HG02763 (cell line): ENCODE results near the gene NCOA1.
"Not testable (repeated sequence)": the region's sequence is repeated elsewhere in the genome, so short reads cannot be mapped to it uniquely, and the experiment has no call there.

Experiments
- ATAC-seq: cut with Tn5 transposase; IDR thresholded peaks from one replicate; pipeline ENCODE4 v1.9.1; 2021; ENCODE audit warnings: mild to moderate bottlenecking, moderate library complexity; ENCODE audit not compliant: unreplicated experiment

The NCOA1 gene

DNA sequence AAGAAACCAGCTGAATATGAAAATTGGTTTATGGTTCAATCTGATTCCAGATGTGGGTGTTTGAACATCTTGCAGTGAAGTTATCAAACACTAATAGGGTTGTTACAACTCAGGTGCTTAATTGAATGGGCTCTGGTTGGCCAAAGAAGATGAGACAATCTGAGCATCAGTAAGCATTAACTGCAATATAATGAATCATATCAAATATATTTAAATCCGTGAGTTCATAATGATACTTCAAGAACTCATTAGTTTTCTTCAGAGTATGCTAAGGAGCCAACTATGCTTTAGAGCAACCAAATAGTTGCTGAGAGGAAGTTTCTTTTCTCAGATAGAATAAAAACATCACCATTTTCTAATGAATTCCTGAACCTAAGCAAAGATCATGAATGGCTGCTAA, 79.2 kb downstream of the NCOA1 start:
- no peak for ATAC-seq

DNA sequence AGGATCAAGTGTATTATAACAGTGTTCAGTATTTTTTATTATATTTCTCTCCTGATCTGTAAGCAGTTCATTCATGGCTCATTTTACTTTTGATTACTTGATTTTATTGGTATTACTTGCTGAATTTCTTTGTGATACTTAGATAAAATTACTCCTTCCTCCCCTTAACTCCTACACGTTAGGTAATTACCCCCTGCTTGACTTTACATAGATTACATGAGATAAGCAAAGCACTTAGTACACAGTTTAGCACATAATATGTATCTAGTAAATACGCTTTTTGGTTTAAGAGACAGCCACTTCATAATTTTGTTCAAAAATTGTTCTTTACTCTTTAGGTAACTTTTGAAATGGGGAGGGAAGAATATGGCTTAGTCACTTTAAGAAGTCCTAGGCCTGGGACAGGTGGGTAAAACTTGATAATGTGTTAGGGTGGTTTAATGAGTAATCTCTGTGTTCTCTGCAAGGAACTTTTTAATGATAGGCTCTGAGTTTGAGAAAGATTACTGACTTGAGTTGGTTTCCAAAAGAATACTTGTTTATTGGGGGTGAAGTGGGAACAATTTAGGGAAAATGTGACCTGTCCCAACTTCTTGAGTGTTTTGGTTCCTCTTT, 80.9 kb downstream of the NCOA1 start:
- no peak for ATAC-seq

DNA sequence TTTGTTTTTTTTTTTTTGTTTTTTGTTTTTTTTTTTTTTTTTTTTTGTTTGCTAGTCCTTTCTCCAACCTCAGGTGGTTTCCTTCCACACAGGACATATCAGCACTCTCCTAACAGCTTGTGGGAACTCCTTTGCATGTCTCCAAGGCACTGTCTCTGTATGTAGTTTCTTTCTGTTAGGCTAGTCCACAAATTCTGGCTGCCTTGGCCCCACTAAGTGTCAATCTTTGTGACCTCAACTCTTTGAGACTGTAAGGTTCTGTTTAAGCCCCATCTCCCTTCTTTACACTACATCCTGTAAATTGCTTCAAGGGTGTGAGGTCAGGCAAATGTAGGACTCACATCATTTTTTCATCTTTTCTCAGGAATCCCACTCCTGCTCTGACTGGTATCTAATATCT, 85.1 kb downstream of the NCOA1 start:
- ATAC-seq, result no peak

DNA sequence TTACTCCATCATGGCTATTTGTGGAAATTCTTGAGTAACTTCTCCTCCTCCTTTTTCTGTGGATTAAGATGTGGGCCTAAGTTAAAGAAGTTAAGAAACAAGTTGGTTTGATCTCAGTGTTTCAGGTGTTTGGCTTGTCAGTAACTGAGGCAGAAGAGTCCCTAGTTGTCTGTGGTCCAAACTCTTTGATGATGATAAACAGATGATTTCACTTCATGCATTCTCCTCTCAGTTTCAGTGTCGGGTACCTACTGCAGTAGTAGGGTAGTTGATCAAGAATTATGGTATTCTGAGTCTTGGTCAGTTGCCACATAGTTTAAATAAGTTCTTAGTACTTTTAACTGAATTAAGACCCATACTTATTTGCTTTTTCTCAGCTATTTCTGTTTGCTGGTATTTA, 85.6 kb downstream of the NCOA1 start:
- ATAC-seq, result peak; percentile 47

DNA sequence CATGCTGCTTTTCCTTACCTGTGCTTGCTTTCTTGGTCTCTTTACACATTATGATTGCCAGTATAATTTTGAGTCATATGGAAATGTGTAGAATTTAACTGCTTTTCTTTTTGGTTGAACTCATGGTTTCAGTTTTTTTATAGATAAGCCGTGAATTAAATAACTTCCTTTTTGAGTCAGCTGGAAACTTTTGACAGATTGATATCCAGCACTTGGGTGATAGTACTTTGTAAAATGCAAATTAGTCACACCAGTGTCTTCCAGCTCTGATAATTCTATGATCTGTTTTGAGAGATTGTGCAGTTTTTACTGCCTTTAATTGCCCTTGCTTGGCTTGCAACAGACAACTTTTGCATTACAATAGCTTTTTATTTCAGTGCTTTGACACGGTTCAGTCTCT, 86.4 kb downstream of the NCOA1 start:
- peak; percentile 65 for ATAC-seq

DNA sequence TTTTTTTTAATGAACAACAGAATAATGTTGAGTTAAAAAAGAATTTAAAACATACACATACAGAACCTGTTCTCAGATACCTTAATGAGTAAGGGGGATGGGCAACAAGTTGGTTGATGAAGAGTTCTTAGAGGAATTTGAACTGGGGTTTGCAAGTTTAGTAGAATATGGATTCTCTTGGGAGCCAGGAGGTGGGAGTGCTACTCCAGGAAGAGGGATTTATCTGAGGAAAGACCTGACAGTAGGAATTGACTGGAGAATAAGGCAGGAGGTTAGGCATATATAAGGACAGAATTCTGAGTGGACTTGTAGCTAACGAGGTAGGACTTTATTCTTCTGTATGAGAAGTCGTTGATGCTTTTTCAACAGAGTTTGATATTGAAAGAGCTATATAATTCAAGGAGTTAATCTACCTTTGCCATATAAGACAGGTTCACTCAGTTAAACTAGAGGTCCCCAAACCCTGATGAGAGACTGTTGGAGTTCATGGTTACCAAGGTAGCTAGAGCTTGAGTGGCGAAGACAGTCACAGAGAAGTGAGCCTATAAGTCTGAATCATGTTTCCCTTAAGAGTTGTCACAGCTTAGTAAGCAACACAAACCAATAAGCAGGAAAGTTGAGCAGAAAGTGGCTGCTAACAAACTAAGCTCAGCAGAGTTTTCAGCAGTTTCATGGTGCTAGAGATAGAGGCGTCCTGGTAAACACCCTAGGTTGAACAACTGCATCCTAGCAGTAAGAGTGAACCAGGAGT, 88.2 kb downstream of the NCOA1 start:
- no peak for ATAC-seq

DNA sequence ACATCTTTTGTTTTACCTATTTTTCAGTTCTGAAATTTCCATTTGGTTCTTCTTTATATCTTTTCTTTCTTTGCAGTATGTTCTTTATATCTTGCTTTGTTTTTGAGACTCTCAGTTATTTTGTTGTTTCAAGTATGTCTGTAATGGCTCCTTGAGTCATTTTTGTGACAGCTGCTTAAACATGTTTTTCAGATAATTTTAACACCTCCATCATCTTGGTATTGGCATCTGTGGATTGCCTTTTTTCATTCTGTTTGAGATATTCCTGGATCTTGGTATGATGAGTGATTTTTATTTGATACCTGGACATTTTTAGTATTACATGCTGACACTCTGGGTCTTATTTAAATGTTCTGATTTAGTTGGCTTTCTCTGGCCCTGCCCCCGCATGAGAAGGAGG, 89.5 kb downstream of the NCOA1 start:
- no peak for ATAC-seq

DNA sequence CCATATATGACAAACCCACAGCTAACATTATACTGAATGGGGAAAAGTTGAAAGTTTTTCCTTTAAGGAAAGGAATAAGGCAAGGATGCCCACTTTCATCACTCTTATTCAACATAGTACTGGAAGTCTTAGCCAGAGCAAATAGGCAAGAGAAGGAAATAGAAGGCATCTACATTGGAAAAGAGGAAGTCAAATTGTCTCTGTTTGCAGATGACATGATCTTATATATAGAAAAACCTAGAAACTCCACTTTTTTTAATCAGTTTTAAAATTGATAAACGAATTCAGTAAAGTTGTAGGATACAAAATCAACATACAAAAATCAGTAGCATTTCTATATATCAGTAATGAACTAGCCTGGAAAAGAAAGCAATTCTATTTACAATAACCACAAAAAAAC, 90.9 kb downstream of the NCOA1 start:
- ATAC-seq, result not testable (repeated sequence)

DNA sequence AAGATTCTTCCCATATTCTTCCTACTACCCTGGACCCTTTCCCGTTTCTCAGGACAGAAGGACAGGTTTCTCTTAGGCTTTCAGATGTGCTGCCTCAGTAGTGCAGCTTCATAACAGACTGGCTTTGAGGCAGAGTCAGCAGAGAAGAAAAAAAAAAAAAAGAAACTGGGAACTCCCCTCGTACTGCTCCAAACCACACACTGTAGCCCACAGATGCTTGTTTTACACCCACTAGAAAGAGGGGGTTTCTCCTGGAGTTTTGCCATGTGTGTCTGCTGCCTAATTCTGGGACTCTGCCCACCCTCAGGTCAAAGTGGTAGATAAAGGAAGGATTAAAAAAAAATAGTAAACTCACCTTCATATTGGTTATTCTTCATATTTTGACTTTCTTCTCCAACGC, 95.9 kb downstream of the NCOA1 start:
- ATAC-seq, result peak; percentile 50

DNA sequence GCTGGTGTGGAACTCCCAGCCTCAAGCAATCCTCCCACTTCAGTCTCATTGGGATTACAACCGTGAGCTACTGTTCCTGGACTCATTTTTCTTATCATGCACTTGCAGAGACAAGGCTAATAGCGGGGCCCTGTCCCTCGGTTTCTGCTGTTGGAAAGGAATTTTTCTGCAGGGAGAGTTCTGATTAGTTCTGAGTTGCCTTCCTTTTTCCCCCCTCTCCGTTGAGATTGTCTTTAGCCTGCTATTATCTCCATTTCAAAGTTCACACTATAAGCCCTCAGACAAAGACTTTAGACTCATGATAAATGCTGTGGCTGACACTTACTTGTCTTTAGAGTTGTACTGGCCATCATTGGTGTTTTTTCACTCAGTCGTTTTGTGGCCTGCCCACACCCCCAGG, 97.2 kb downstream of the NCOA1 start:
- no peak for ATAC-seq

DNA sequence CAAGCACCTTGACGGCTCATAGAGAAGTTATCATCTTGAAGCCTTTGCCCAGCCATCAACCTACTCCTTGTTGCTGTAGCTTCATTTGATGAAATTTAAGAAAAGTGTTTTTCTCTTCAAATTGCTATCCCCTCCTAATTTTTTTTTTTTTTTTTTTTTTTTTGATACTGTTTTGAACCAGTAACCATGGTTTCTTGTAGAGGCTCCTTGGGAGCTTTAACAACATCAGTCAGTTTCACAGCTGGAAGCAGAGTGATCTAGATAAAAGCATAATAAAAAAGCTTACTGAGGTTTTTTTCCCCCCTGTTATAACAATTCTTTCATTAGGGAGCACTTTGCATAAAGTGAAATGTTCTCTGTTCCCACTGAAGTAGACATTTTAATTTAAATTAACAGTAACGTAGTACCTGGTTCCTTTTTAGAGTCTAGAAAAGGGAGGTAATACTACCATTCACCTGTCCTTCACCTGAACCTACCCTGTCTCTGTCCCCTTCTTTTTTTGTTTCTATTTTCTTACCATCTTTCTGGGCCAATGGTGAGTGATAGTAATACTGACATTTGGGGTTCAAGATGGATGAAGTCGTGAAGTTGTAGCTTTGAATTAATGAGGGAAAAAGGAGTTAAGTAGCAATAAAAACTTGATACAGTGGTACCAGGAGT, 101.5 kb downstream of the NCOA1 start:
- no peak for ATAC-seq

DNA sequence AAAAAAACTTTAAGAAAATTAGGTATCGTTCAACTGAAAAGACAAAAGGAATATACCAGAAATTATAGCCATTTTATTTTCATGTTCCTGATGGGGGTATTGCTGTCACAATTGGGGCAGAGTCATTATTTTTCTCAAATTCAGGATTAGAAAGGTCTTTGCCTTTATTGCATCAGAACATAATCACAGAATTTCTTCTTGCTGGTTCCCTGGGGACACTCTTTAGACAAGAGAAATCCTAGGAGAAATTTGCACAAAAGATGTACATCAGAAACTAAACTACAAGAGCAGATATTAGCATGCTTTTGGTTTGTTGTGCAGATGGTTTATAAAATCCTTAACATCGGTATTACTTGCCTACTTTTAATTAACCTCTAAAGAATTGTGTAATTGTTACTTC, 103.2 kb downstream of the NCOA1 start:
- no peak for ATAC-seq

DNA sequence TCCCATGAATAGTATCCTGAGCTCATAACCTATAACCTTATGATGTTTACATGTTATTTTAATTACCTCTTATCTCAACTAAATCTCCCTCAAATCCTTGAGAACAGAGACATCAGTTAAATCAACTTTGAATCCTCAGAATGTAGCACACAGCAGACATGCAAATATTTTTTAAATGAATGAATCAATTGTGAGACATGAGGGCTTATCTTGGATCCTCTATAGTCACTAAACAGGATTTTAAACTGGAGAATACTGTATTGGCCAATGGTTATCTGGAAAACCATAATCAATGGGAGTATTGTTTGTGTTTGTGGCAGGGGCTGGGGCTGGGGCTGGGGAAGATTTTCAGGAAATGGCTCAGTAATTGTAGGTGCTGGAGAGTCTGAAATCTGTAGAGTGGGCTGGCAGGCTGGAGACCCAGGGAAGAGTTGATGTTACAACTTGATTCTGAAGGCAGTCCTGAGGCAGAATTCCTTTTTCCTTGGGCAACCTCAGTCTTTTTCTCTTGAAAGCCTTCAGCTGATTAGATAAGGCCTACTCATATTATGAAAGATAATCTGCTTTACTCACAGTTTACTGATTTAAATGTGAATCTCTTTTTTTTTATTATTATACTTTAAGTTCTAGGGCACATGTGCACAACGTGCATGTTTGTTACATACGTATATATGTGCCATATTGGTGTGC, 106.3 kb downstream of the NCOA1 start:
- no peak for ATAC-seq

DNA sequence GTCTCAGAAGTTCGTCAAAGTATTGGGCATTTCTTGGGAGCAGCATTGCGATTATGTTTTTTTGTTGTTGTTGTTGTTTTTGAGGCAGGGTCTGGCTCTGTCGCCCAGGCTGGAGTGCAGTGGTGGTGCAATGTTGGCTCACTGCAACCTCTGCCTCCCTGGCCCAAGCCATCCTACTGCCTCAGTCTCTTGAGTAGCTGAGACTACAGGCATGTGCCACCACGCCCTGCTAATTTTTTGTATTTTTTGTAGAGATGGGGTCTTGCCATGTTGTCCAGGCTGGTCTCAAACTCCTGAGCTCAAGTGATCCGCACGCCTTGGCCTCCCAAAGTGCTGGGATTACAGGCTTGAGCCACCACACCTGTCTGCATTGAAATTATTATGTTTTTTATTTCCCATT, 109.1 kb downstream of the NCOA1 start:
- ATAC-seq, result not testable (repeated sequence)

DNA sequence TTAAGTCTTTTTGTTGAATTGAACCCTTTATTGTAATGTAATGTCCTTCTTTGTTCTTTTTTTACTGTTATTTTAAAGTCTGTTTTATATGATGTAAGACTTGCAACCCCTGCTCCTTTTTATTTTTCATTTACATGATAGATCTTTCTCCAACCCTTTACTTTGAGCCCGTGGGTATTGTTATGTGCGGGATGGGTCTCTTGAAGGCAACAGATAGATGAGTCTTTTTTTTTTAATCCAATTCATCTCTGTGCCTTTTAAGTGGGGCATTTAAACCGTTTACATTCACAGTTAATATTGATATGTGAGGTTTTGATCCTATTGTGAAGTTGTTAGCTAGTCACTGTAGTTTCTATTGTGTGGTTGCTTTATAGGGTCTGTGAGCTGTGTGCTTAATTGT, 120.6 kb downstream of the NCOA1 start:
- no peak for ATAC-seq

DNA sequence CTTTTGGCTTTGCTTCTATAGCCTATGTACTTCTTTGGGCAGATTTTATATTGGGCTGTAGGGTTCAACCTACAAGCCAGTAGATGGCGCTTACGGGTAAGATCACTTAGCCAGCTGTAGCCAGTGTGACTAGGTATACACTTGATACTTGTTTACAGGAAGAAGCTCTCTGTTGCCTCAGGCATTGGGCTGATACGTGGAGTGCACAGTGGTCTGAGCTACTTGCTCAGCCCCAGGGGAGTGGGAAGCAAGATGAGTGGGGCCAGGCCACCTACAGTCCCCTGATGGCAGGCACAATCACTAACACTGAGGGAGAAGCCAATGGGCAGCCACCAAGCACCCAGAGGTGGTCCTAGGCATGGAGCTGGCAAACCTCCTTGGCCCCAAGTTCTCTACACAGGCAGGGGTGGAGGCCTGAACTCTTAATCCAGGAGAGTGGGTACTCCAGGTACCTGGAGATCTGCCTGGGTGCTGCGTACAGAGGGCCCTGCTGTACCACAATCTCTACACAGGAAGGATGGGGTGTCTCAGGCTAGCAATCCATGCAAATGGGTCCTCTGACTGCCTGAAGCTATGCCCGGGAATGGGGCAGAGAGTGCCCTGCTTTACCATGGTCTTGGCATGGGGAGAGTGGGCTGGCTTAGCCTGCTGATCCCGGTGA, 122.2 kb downstream of the NCOA1 start:
- no peak for ATAC-seq

DNA sequence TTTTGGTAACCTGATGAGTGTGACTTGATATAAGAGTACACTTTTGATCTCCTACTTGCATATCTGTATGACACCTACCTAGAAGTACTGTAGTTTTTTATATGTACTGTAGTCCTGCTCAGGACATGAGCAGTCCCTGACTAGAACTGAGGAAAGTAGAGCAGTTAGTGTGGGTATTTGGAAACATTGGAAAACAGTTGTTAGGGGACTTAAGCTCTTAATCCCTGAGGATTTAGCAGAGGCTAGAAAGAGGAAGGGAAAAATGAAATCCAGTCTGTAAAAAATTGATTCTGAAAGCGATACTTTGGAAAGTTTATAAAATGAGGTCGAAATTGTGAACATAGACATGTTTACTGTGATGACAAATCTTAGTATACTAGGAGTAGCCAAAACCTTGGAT, 125.6 kb downstream of the NCOA1 start:
- no peak for ATAC-seq

DNA sequence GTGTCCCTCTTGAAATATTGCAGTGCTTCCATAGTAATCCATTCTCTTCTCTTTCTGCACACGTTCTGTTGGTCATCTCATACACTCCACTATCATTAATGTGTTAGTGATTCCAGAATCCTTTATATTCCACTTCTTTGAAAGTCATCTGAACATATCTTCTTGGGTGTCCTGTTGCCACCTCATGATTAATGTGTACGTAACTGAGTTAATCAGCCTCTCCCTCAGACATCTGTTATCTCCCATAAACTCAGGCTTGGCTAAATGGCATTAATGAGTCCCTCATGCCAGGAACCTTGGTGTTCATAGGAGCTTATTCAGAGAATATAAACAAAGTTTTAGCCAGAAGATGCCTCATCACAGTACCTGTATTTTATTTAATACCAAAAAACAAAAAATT, 126.4 kb downstream of the NCOA1 start:
- ATAC-seq, result no peak

DNA sequence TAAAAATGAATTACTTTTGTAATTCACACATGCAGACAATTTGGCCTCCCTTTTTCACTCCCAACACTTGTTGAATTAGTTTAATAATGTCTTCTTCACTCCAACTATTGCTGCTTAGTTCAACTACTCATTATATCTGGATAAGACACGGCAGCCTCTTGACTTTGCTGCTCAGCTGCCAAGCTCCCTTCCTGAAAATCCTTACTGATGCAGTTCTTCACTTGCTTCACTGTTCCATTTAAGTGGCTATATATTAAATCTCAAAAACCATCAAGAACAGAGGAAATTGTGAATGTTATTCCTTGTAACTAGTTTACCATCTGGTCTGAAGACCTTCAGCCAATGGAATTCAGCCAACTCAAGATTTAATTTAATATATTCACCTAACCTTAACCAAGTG, 127.1 kb downstream of the NCOA1 start:
- ATAC-seq, result no peak

DNA sequence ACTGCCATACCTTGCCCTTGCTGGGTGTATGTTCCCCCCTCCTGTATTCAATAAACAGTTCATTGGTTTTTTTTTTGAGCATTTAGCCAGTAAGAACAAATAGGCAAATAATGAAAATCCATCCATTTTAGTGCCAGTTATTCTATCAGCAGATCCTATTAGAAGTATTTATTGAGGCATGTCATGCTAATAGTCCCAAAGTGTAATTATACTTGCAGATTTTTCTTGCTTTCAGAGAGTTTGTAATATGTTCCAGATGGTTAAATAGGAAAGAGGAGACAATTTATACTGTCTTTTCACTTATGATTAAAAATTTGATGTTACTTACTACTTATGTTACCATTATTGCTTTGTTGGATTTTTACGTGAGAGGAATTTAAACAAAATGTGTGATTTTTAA, 127.6 kb downstream of the NCOA1 start:
- ATAC-seq, result no peak

DNA sequence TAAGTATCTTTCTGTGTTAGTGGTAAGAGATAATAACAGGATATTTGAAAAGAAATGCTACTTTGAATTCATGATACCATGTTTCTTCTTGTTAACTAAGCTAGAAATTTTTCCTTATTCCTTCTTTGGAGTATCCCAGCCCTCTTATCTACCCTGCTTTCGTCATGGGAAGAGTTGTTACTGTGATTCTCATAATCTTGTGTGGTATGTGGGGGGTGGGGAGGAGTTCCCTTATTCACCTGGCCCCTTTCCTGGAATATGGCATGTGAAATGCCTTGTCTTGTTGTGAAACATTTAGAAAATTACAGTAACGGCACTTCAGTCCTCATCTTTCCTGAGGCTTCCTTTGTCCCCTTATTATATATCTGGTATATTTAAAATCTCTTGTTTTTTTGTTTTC, 129.9 kb downstream of the NCOA1 start:
- no peak for ATAC-seq
